ENCODE data around the gene UBE2Q2. TPM values are rescaled to one million over a fixed set of nuclear protein-coding genes. Genes with fewer than 3 reads are reported as not detected.

Gene UBE2Q2
- total and polyA plus RNA-seq, 2 experiments from 2014 or later: 44.1 to 63.6 TPM

DNA sequence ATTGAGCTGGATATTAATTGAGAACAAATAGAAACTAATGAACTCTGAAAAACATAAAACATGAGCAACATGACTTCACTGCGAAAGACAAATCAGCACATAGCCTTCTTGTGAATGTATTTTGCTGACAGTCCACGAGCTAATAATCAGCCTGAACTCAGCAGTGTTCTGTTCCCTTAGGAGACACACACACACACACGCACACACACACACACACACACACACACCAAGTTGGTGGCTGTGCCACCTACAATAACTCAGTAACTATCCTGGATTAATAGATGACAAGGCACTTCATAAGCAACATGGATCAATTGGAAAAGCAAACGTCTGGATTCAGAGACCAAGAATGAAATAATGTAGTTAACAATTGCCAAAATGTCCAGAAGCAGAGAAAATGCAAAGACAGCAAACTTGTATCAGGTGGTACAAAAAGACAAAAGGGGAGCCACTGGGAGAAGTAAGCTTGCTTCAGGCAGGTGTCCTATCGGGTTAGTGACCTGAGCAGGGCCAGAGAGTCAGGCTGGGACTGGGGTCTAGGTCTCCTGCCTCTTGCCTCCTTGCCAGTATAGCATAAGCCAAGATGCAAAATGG is 20.5 kb upstream of the UBE2Q2 start:
- H3K27ac ChIP-seq: no peak overlapping the region
- H3K9me2 ChIP-seq (ENCODE audit: insufficient read depth): no peaks in the 10 kb centered on the region
- TF ChIP-seq EZH2 (IDR thresholded peaks at IDR 0.05; ENCODE audit: insufficient read depth, poor library complexity, severe bottlenecking): no peak
- no peak for TF ChIP-seq EZH2phosphoT487 (IDR thresholded peaks at IDR 0.05; ENCODE audit: insufficient read depth, low read depth)
- no peaks in the 10 kb centered on the region for H3K27me3 ChIP-seq (replicated peaks; ENCODE audit: insufficient read depth)
- H2AFZ ChIP-seq: no peak overlapping the region
- no peaks in the 10 kb centered on the region for H3K79me2 ChIP-seq (ENCODE audit: insufficient read depth)
- no peaks in the 10 kb centered on the region for H4K20me1 ChIP-seq (ENCODE audit: insufficient read depth)
- H3K9me3 ChIP-seq (ENCODE audit: low read depth): no peaks in the 10 kb centered on the region
- no peaks in the 10 kb centered on the region for H3K36me3 ChIP-seq (ENCODE audit: low read depth)
- no peak overlapping the region for H3K4me3 ChIP-seq
- WGBS, 2 experiments (ENCODE audit: low coverage in 1 of 2, low lambda C conversion rate in 2 of 2, missing lambda C conversion rate in 2 of 2): 55 to 58% methylated on average over 5 of the region's 5 CpGs
- no peak for DNase-seq
- H3K9ac ChIP-seq: no peak overlapping the region
- H3K4me2 ChIP-seq (ENCODE audit: unreplicated experiment): no peak overlapping the region
- H3K4me1 ChIP-seq (ENCODE audit: insufficient read depth): no peaks in the 10 kb centered on the region
- in situ Hi-C loops (cut with MboI): loop anchor here (25.0 kb wide), 1 partner anchor 315 kb away; no protein-coding TSS in a partner anchor
- H3F3A ChIP-seq (ENCODE audit: insufficient read depth): no peaks in the 10 kb centered on the region

DNA sequence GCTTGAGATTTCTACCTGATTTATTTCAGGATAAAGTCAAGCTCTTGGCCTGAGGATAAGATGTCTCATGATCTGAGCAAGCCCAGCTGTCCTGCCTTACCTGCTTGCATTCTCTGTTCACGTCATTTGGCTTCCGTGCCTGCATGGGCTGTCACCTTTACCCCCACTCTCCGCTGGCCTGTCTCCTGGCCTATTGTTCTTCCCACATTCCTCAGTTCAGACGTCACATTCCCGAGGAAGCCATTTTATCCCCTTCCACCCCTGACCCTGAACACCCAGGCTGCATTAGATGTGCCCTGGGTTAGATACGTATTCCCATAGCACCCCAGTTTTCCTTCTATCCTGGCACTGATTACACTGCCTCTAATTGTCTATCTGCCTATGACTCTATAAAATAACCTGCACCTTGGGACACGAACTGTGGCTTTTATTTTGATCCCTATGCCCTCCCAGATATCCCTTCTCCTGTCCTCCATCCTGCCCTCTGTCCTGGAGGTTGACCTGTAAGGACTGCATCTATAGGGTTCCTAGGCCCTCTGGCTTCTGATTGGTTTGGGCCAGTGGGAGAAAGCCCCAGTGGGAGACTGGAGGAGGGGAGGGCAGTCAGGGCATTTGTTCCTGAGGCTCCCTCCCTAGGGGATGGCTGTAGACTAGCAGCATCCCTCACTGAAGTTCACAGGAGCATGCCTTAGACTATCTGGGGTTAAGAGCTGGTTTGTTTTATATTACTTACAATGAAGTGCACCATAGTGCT is 19.2 kb upstream of the UBE2Q2 start:
- no peaks in the 10 kb centered on the region for H3F3A ChIP-seq (ENCODE audit: insufficient read depth)
- in situ Hi-C loops (cut with MboI): loop anchor here (25.0 kb wide), 1 partner anchor 313 kb away; no protein-coding TSS in a partner anchor
- H3K36me3 ChIP-seq (ENCODE audit: low read depth): no peaks in the 10 kb centered on the region
- H3K9ac ChIP-seq: no peak overlapping the region
- H3K9me3 ChIP-seq (ENCODE audit: low read depth): no peaks in the 10 kb centered on the region
- H3K27ac ChIP-seq: no peak overlapping the region
- H4K20me1 ChIP-seq (ENCODE audit: insufficient read depth): no peaks in the 10 kb centered on the region
- 56% methylated on average over 7 of the region's 7 CpGs for WGBS, 2 experiments (ENCODE audit: low coverage in 1 of 2, low lambda C conversion rate in 2 of 2, missing lambda C conversion rate in 2 of 2)
- no peaks in the 10 kb centered on the region for H3K79me2 ChIP-seq (ENCODE audit: insufficient read depth)
- no peak overlapping the region for H3K4me3 ChIP-seq
- H3K9me2 ChIP-seq (ENCODE audit: insufficient read depth): no peaks in the 10 kb centered on the region
- H3K27me3 ChIP-seq (replicated peaks; ENCODE audit: insufficient read depth): no peaks in the 10 kb centered on the region
- DNase-seq: no peak
- no peaks in the 10 kb centered on the region for H3K4me1 ChIP-seq (ENCODE audit: insufficient read depth)
- H3K4me2 ChIP-seq (ENCODE audit: unreplicated experiment): no peak overlapping the region
- TF ChIP-seq EZH2phosphoT487 (IDR thresholded peaks at IDR 0.05; ENCODE audit: insufficient read depth, low read depth) (no peak), EZH2 (IDR thresholded peaks at IDR 0.05; ENCODE audit: insufficient read depth, poor library complexity, severe bottlenecking) (no peak)
- no peak overlapping the region for H2AFZ ChIP-seq

GRCh38 chr15:75827691-75828090 is 15.6 kb upstream of the UBE2Q2 start:
- Histone ChIP-seq H2AFZ (no peak overlapping the region), H3K9me3 (ENCODE audit: low read depth) (no peaks in the 10 kb centered on the region), H3K4me3 (no peak overlapping the region), H3K4me2 (ENCODE audit: unreplicated experiment) (no peak overlapping the region), H3K9me2 (ENCODE audit: insufficient read depth) (no peaks in the 10 kb centered on the region), H3K79me2 (ENCODE audit: insufficient read depth) (no peaks in the 10 kb centered on the region), H3F3A (ENCODE audit: insufficient read depth) (no peaks in the 10 kb centered on the region), H3K27ac (no peak overlapping the region), H4K20me1 (ENCODE audit: insufficient read depth) (no peaks in the 10 kb centered on the region), H3K27me3 (replicated peaks; ENCODE audit: insufficient read depth) (no peaks in the 10 kb centered on the region), H3K36me3 (ENCODE audit: low read depth) (no peaks in the 10 kb centered on the region), H3K9ac (no peak overlapping the region), H3K4me1 (ENCODE audit: insufficient read depth) (no peaks in the 10 kb centered on the region)
- no peak for DNase-seq
- WGBS, 2 experiments (ENCODE audit: low coverage in 1 of 2, low lambda C conversion rate in 2 of 2, missing lambda C conversion rate in 2 of 2): 49 to 51% methylated on average over 3 of the region's 3 CpGs
- in situ Hi-C loops (cut with MboI): no loop called here
- no peak for TF ChIP-seq EZH2phosphoT487 (IDR thresholded peaks at IDR 0.05; ENCODE audit: insufficient read depth, low read depth)
- TF ChIP-seq EZH2 (IDR thresholded peaks at IDR 0.05; ENCODE audit: insufficient read depth, poor library complexity, severe bottlenecking): no peak

DNA sequence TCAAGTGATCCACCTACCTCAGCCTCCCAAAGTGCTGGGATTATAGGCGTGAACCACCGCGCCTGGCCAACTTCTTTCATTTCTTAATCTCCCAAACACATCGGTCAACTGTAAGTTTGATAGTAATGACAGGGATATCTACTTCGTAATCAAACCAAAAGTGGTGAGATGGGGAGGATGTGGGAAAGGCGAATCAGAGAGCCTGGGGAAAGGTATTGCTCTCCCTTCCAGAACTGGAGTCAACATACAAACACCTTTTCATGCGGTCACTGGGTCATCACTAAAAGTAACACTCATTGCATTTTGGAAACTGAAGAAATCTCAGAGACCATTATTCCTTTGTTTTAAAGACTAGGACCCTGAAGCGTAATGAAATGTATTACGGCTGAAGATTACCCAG is 14.8 kb upstream of the UBE2Q2 start:
- Histone ChIP-seq H3K4me2 (ENCODE audit: unreplicated experiment) (no peak overlapping the region), H3K27me3 (replicated peaks; ENCODE audit: insufficient read depth) (no peaks in the 10 kb centered on the region), H2AFZ (no peak overlapping the region), H3K36me3 (ENCODE audit: low read depth) (no peaks in the 10 kb centered on the region), H3K9me2 (ENCODE audit: insufficient read depth) (no peaks in the 10 kb centered on the region), H3F3A (ENCODE audit: insufficient read depth) (no peaks in the 10 kb centered on the region), H4K20me1 (ENCODE audit: insufficient read depth) (no peaks in the 10 kb centered on the region), H3K27ac (no peak overlapping the region), H3K9ac (no peak overlapping the region), H3K79me2 (ENCODE audit: insufficient read depth) (no peaks in the 10 kb centered on the region), H3K9me3 (ENCODE audit: low read depth) (no peaks in the 10 kb centered on the region), H3K4me3 (no peak overlapping the region), H3K4me1 (ENCODE audit: insufficient read depth) (no peaks in the 10 kb centered on the region)
- no peak for DNase-seq
- in situ Hi-C loops (cut with MboI): no loop called here
- no peak for TF ChIP-seq EZH2phosphoT487 (IDR thresholded peaks at IDR 0.05; ENCODE audit: insufficient read depth, low read depth)
- WGBS, 2 experiments (ENCODE audit: low coverage in 1 of 2, low lambda C conversion rate in 2 of 2, missing lambda C conversion rate in 2 of 2): 88 to 90% methylated on average over 9 of the region's 9 CpGs
